GM23248 (cell line): ENCODE measurements around the gene MBD4.

Experiments used
- EZH2 ChIP-seq: fragments of 200-600 bp; sonication (generic); IDR thresholded peaks from 2 replicates; pipeline ENCODE4 v1.6.1; 2018; ENCODE audit warnings: antibody characterized with exemption, mild to moderate bottlenecking; ENCODE audit not compliant: insufficient read depth, poor library complexity, severe bottlenecking
- EZH2phosphoT487 ChIP-seq: fragments of 200-600 bp; sonication (generic); IDR thresholded peaks from 2 replicates; pipeline ENCODE4 v1.6.1; 2018; ENCODE audit warnings: antibody characterized with exemption, moderate library complexity, mild to moderate bottlenecking, low read depth; ENCODE audit not compliant: insufficient read depth

GRCh38 chr3:129469026-129469425 lies 29.3 kb upstream of the MBD4 start:
- TF ChIP-seq EZH2phosphoT487 (no peak), EZH2 (no peak)
